Stimulated activated memory B cell treated with anti-CD40 and anti-IgM and Interleukin-4, amounts not matched to agents 10 μg/mL and 1 μg/mL and 100 μg/mL, for 72 hours (primary cell): ENCODE data around the gene LRRC43.

Experiments used
- ATAC-seq: fragments of 150-1000 bp; cut with Tn5 transposase; 2 replicates; pipeline ENCODE4 v1.10.0; 2021
- H3K27ac Mint-ChIP-seq: one replicate; pipeline ENCODE4 v1.8.0; 2022; ENCODE audit warnings: mild to moderate bottlenecking, mixed read lengths
- H3K27me3 Mint-ChIP-seq: one replicate; pipeline ENCODE4 v1.8.0; 2022; ENCODE audit warnings: mixed read lengths
- H3K36me3 Mint-ChIP-seq: one replicate; pipeline ENCODE4 v1.8.0; 2022; ENCODE audit warnings: mixed read lengths
- H3K4me1 Mint-ChIP-seq: one replicate; pipeline ENCODE4 v1.8.0; 2022; ENCODE audit warnings: mixed read lengths
- H3K4me3 Mint-ChIP-seq: one replicate; pipeline ENCODE4 v1.8.0; 2022; ENCODE audit warnings: mild to moderate bottlenecking, moderate library complexity, mixed read lengths
- H3K9me3 Mint-ChIP-seq: one replicate; pipeline ENCODE4 v1.8.0; 2022; ENCODE audit warnings: mixed read lengths

LRRC43 gene

GRCh38 chr12:122215771-122216170, 32.8 kb downstream of the LRRC43 start:
- Mint-ChIP-seq H3K27me3 (no peaks in the 10 kb centered on the region), H3K4me3 (no peak overlapping the region), H3K4me1 (peaks cover 6% of the 10 kb centered on the region), H3K9me3 (no peaks in the 10 kb centered on the region), H3K36me3 (peaks cover 57% of the 10 kb centered on the region), H3K27ac (no peak overlapping the region)
- ATAC-seq, result no peak

- H3K27ac Mint-ChIP-seq, result no peak overlapping the region
- no peak overlapping the region for H3K4me3 Mint-ChIP-seq
- H3K9me3 Mint-ChIP-seq, result no peaks in the 10 kb centered on the region
- H3K27me3 Mint-ChIP-seq, result no peaks in the 10 kb centered on the region
- H3K4me1 Mint-ChIP-seq, result peaks cover 12% of the 10 kb centered on the region
- peaks cover 58% of the 10 kb centered on the region for H3K36me3 Mint-ChIP-seq
- ATAC-seq, result no peak
These were observed 33.5 kb downstream of the LRRC43 start for GRCh38 chr12:122216445-122216844.

GRCh38 chr12:122225683-122226365, 42.9 kb downstream of the LRRC43 start, which contains the start of gene DIABLO:
Gene DIABLO (minus strand): TSS chr12:122226052. CDS start chr12:122226014, 38 bp downstream.
- H3K36me3 Mint-ChIP-seq, result peaks cover 46% of the 10 kb centered on the region
- peak within 1 kb of the TSS; percentile 95 for H3K27ac Mint-ChIP-seq
- H3K4me1 Mint-ChIP-seq, result peaks cover 44% of the 10 kb centered on the region
- no peaks in the 10 kb centered on the region for H3K27me3 Mint-ChIP-seq
- H3K9me3 Mint-ChIP-seq, result no peaks in the 10 kb centered on the region
- ATAC-seq, result peak; percentile 98
- peak within 1 kb of the TSS; percentile 89 for H3K4me3 Mint-ChIP-seq

DNA sequence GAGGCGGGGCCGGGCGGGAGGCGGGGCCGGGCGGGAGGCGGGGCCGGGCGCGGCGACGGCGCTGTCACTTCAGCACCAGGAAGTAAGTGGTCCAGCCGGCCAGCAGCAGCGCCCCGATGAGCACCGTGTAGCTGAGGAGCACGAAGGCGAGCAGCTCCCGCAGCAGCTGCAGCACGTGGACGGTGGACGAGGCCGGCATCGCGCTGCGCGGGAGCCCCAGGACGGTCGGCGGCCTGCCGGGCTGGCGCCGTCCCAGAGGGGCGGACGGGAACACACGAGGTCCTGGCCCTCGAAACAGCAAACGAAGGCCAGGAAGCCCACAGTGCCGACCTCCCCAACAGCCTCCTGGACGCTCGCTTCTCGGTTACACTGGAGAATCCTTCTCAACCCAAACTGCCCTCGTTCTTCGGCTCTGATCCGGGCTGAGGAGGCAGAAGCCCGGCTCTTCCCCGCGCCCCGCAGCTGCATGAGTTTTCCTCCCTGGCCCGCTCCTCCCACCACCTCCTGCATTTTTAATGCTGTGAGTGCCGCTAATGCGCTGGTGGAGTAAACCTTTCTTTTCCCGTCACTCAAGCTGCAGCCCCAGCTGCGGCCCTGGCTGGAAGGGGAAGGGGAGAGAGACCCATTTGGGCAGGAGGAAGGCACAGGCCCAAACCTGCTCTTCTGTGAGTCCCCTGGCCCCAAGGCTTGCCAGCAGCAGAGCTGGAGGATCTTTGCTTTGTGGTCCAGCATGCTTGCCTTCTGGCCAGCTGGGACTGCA, 43.6 kb downstream of the LRRC43 start:
- H3K4me3 Mint-ChIP-seq, result peak overlapping the region; percentile 89
- no peak for ATAC-seq
- H3K27ac Mint-ChIP-seq, result peak overlapping the region; percentile 95
- H3K36me3 Mint-ChIP-seq, result peaks cover 46% of the 10 kb centered on the region
- peaks cover 37% of the 10 kb centered on the region for H3K4me1 Mint-ChIP-seq
- H3K9me3 Mint-ChIP-seq, result no peaks in the 10 kb centered on the region
- H3K27me3 Mint-ChIP-seq, result no peaks in the 10 kb centered on the region

DNA sequence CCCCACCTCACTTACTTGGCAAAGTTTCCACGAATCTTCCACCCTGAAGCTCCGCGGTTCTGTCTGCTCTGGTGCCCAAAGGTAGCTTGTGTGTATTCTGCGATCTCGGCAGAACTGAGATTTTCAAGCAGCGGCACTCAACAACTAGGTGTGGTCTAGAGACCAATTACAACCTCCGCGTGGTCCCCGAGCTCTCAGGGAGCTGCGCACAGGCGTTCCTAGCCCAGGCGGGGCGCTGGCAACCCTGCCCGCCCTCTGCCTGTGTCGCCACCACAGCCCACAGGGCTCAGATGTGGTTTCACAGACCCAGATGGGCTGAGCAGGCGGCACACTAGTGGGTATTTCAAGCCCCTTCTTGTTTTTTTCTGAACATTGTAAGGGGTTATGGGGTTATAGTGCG, 44.4 kb downstream of the LRRC43 start:
- no peaks in the 10 kb centered on the region for H3K9me3 Mint-ChIP-seq
- peaks cover 46% of the 10 kb centered on the region for H3K36me3 Mint-ChIP-seq
- no peaks in the 10 kb centered on the region for H3K27me3 Mint-ChIP-seq
- H3K4me3 Mint-ChIP-seq, result peak overlapping the region; percentile 67
- no peak for ATAC-seq
- peaks cover 32% of the 10 kb centered on the region for H3K4me1 Mint-ChIP-seq
- no peak overlapping the region for H3K27ac Mint-ChIP-seq

DNA sequence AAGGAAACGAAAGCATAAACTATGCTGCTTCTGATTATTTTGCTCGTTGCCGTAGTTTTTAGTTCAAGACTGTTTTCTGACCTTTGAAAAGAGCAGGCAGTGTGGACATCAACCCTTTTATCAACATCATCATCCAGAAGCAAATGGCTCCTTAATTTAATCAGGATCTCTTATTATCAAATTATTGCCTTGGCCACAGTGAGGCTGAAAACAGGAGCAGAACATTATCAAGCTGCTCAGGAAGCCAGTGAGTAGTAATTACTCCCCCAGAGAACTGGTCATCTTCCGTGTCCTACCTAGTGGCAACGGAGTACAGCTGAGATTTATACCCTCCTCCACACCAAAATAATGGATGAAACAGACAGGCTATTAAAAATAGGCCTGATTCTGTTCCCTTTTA, 45.2 kb downstream of the LRRC43 start:
- Mint-ChIP-seq H3K9me3 (no peaks in the 10 kb centered on the region), H3K27ac (no peak overlapping the region), H3K27me3 (no peaks in the 10 kb centered on the region), H3K4me3 (no peak overlapping the region), H3K4me1 (peaks cover 28% of the 10 kb centered on the region), H3K36me3 (peaks cover 45% of the 10 kb centered on the region)
- no peak for ATAC-seq

- Mint-ChIP-seq H3K27ac (no peak overlapping the region), H3K9me3 (no peaks in the 10 kb centered on the region), H3K4me3 (no peak overlapping the region), H3K27me3 (no peaks in the 10 kb centered on the region), H3K4me1 (peaks cover 12% of the 10 kb centered on the region), H3K36me3 (peaks cover 47% of the 10 kb centered on the region)
- ATAC-seq, result no peak
These were observed 47.9 kb downstream of the LRRC43 start for GRCh38 chr12:122230798-122231197.

GRCh38 chr12:122232691-122233090, 49.8 kb downstream of the LRRC43 start:
- no peak for ATAC-seq
- H3K27ac Mint-ChIP-seq, result no peak overlapping the region
- H3K27me3 Mint-ChIP-seq, result no peaks in the 10 kb centered on the region
- no peaks in the 10 kb centered on the region for H3K4me1 Mint-ChIP-seq
- H3K36me3 Mint-ChIP-seq, result peaks cover 54% of the 10 kb centered on the region
- no peaks in the 10 kb centered on the region for H3K9me3 Mint-ChIP-seq
- H3K4me3 Mint-ChIP-seq, result no peak overlapping the region

- H3K27ac Mint-ChIP-seq, result no peak overlapping the region
- no peak for ATAC-seq
These were observed 52.8 kb downstream of the LRRC43 start for GRCh38 chr12:122235741-122236140.

GRCh38 chr12:122238861-122239260, 55.9 kb downstream of the LRRC43 start:
- Mint-ChIP-seq H3K4me1 (no peaks in the 10 kb centered on the region), H3K4me3 (no peak overlapping the region), H3K9me3 (no peaks in the 10 kb centered on the region), H3K27ac (no peak overlapping the region), H3K36me3 (peaks cover 60% of the 10 kb centered on the region), H3K27me3 (no peaks in the 10 kb centered on the region)
- ATAC-seq, result no peak

More at GRCh38 chr12:122235741-122236140, 52.8 kb downstream of the LRRC43 start:
- no peaks in the 10 kb centered on the region for H3K27me3 Mint-ChIP-seq
- H3K4me3 Mint-ChIP-seq, result no peak overlapping the region
- H3K9me3 Mint-ChIP-seq, result no peaks in the 10 kb centered on the region
- H3K36me3 Mint-ChIP-seq, result peaks cover 59% of the 10 kb centered on the region
- no peaks in the 10 kb centered on the region for H3K4me1 Mint-ChIP-seq

DNA sequence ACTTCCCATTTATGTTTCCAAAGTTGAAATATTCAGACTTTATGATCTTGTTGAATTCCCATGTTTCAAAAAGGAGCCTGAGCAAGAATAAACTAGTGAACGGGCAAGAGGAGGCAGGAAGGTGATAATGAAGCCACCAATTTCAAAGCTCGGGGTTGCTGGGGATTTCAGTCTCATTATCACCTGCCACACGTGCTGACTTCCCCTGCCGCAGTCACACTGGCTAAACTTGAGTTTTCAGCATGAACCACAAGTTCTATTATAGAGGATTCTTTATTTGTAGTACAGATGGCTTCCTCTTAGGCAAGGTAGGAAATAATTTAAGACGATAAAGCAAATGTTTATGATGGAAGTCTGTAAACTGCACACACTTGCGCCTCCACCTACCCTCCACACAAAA, 61.0 kb downstream of the LRRC43 start:
- Mint-ChIP-seq H3K27me3 (no peaks in the 10 kb centered on the region), H3K9me3 (no peaks in the 10 kb centered on the region), H3K36me3 (peaks cover 59% of the 10 kb centered on the region), H3K4me1 (no peaks in the 10 kb centered on the region), H3K4me3 (no peak overlapping the region), H3K27ac (no peak overlapping the region)
- ATAC-seq, result no peak

- H3K9me3 Mint-ChIP-seq, result no peaks in the 10 kb centered on the region
- H3K36me3 Mint-ChIP-seq, result peaks cover 58% of the 10 kb centered on the region
- no peaks in the 10 kb centered on the region for H3K27me3 Mint-ChIP-seq
- no peak overlapping the region for H3K27ac Mint-ChIP-seq
- ATAC-seq, result no peak
- no peak overlapping the region for H3K4me3 Mint-ChIP-seq
- no peaks in the 10 kb centered on the region for H3K4me1 Mint-ChIP-seq
These were observed 61.8 kb downstream of the LRRC43 start for GRCh38 chr12:122244565-122245371.

DNA sequence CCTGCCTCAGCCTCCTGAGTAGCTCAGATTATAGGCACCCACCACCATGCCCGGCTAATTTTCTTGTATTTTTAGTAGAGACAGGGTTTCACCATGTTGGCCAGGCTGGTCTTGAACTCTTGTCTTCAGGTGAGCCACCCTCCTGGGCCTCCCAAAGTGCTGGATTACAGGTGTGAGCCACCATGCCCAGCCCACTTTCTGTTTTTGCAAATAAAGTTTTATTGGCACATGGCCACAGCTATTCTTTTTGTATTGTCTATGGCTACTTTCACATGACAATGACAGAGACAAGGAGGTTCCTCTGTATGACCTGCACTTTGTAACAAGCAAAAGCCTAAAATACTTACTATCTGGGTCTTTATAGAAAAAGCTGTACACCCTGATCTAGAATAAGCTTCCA, 62.6 kb downstream of the LRRC43 start:
- Mint-ChIP-seq H3K4me1 (no peaks in the 10 kb centered on the region), H3K27me3 (no peaks in the 10 kb centered on the region), H3K36me3 (peaks cover 58% of the 10 kb centered on the region), H3K4me3 (no peak overlapping the region), H3K9me3 (no peaks in the 10 kb centered on the region), H3K27ac (no peak overlapping the region)
- no peak for ATAC-seq

DNA sequence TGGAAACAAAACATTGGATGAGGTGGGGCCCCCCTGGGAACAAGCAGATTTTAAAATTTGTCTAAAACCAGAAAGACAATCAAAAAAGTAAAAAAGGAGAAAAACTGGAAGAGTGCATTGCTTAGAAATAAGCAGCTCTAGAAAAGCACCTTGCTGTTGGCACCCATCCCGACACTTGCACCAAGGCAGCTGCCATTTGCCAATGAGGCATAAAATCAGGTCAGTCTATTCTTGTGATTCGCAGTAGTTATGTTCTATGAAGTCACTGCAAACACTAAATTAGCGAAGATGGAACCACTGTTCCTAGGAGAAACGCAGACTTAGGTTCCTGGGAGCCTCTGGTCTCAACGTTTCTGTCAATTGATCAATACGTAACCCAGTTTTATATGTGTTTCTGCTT, 67.1 kb downstream of the LRRC43 start:
- H3K4me1 Mint-ChIP-seq, result peaks cover 6% of the 10 kb centered on the region
- H3K4me3 Mint-ChIP-seq, result no peak overlapping the region
- H3K36me3 Mint-ChIP-seq, result peaks cover 35% of the 10 kb centered on the region
- H3K27ac Mint-ChIP-seq, result no peak overlapping the region
- no peaks in the 10 kb centered on the region for H3K9me3 Mint-ChIP-seq
- no peaks in the 10 kb centered on the region for H3K27me3 Mint-ChIP-seq
- no peak for ATAC-seq

- Mint-ChIP-seq H3K27ac (no peak overlapping the region), H3K27me3 (no peaks in the 10 kb centered on the region), H3K9me3 (no peaks in the 10 kb centered on the region), H3K4me3 (no peak overlapping the region), H3K4me1 (peaks cover 6% of the 10 kb centered on the region), H3K36me3 (peaks cover 35% of the 10 kb centered on the region)
- ATAC-seq, result no peak
These were observed 67.6 kb downstream of the LRRC43 start for GRCh38 chr12:122250536-122250935.
